SK-N-SH treated with all-trans-retinoic acid at 6 μM for 48 hours (cell line): ENCODE measurements around the gene MPP2.

Source experiments
- ESRRG ChIP-seq: fragments of 250-450 bp; sonication (Bioruptor Pico); IDR thresholded peaks from 2 replicates; pipeline ENCODE4 v1.6.1; 2021; ENCODE audit warnings: mild to moderate bottlenecking
- ISL1 ChIP-seq: fragments of 250-450 bp; sonication (Bioruptor Pico); IDR thresholded peaks from 2 replicates; pipeline ENCODE4 v2.1.2; 2022; ENCODE audit warnings: mild to moderate bottlenecking, moderate library complexity
- ZFP3 ChIP-seq: fragments of 250-450 bp; sonication (Bioruptor Pico); IDR thresholded peaks from 2 replicates; pipeline ENCODE4 v1.5.0; 2020; ENCODE audit warnings: mild to moderate bottlenecking, moderate library complexity
- ZFP30 ChIP-seq: fragments of 450-650 bp; formaldehyde crosslinking; IDR thresholded peaks from 2 replicates; pipeline ENCODE4 v1.5.0; 2022; ENCODE audit warnings: mild to moderate bottlenecking, moderate library complexity
- ZNF70 ChIP-seq: fragments of 450-650 bp; formaldehyde crosslinking; IDR thresholded peaks from 2 replicates; pipeline ENCODE4 v1.5.0; 2020; ENCODE audit warnings: mild to moderate bottlenecking, moderate library complexity
- TF ChIP-seq, protein P1 (sequence below): fragments of 250-450 bp; sonication (Bioruptor Pico); IDR thresholded peaks from 2 replicates; pipeline ENCODE4 v1.5.1; 2020; ENCODE audit warnings: low read depth, mild to moderate bottlenecking, moderate library complexity

DNA sequence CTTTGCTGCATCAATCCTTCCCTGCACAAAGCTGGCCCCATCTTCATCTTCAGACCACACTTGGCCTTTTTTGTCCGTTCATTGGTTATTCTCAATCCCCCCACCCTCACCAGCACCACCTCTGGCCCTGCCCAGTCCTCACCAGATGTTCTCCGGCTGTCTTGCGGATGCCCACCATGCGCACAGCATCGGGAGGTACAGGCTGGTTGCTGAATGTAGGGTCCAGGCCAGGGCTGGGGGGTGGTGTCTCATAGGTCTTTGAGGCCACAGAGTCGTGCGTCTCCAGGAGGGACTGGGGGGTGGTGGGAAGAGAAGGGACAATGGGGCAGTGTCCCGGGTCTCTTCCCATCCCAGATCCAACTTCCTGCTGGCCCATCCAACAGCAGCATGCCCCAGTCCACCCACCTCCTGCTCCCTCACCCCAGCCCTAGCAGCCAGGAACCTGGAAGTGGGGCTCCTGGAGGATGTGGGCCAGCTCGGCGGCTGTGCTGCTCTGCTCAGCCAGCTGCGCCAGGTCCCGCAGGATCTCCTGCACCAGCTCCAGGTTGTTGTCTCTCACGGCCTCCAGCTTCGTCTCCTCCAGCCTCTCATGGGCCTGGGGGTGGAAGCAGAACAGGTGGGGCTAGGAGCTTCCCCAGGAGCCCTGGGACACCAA lies 24.4 kb downstream of the MPP2 start:
- TF ChIP-seq ESRRG (CRISPR knock-in tag) (no peak), ZFP3 (CRISPR knock-in tag) (no peak), ISL1 (no peak), ZFP30 (CRISPR knock-in tag) (no peak), ZNF70 (CRISPR knock-in tag) (no peak)
- TF ChIP-seq, protein P1, sequence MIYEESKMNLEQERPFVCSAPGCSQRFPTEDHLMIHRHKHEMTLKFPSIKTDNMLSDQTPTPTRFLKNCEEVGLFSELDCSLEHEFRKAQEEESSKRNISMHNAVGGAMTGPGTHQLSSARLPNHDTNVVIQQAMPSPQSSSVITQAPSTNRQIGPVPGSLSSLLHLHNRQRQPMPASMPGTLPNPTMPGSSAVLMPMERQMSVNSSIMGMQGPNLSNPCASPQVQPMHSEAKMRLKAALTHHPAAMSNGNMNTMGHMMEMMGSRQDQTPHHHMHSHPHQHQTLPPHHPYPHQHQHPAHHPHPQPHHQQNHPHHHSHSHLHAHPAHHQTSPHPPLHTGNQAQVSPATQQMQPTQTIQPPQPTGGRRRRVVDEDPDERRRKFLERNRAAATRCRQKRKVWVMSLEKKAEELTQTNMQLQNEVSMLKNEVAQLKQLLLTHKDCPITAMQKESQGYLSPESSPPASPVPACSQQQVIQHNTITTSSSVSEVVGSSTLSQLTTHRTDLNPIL (CRISPR knock-in tag), result no peak
